ENCODE data around the gene ARHGAP24. TPM values are rescaled to one million over a fixed set of nuclear protein-coding genes. Genes with fewer than 3 reads are reported as not detected.

Gene ARHGAP24
- total and polyA plus RNA-seq, 2 experiments from 2014 or later: 0.21 to 0.36 TPM

GRCh38 chr4:85939595-85939994, 464.6 kb downstream of the ARHGAP24 start (continued):
- no peak for TF ChIP-seq ETS1 (IDR thresholded peaks at IDR 0.05)
- TF ChIP-seq STAT1 (IDR thresholded peaks at IDR 0.05; ENCODE audit: unreplicated experiment): no peak
- no peak for TF ChIP-seq NANOG (IDR thresholded peaks at IDR 0.05; ENCODE audit: borderline replicate concordance)
- no peak for TF ChIP-seq CREB1 (CRISPR knock-in tag; IDR thresholded peaks at IDR 0.05; ENCODE audit: low read depth)
- TF ChIP-seq CTCF (conservative IDR thresholded peaks at IDR 0.05; ENCODE audit: low read depth in 2 of 2): no peak
- no peak for TF ChIP-seq ZNF331 (CRISPR knock-in tag; IDR thresholded peaks at IDR 0.05; ENCODE audit: low read depth)
- TF ChIP-seq ZNF114 (CRISPR knock-in tag; IDR thresholded peaks at IDR 0.05): no peak

- no peaks in the 10 kb centered on the region for H3K36me3 ChIP-seq (ENCODE audit: insufficient read depth)
- H3K4me2 ChIP-seq: no peak overlapping the region
- Mint-ChIP-seq H3K27me3 (ENCODE audit: insufficient read depth, low read depth, poor library complexity) (peaks cover 1% of the 10 kb centered on the region), H3K9me3 (no peaks in the 10 kb centered on the region), H3K36me3 (ENCODE audit: low read depth) (no peaks in the 10 kb centered on the region), H3K4me3 (no peak overlapping the region), H3K27ac (no peak overlapping the region), H3K4me1 (no peaks in the 10 kb centered on the region)
- no peaks in the 10 kb centered on the region for H3K4me1 ChIP-seq (ENCODE audit: insufficient read depth)
- H3K9me2 ChIP-seq (ENCODE audit: insufficient read depth): no peaks in the 10 kb centered on the region
- H3K4me3 ChIP-seq: no peak overlapping the region
- DNase-seq (ENCODE audit: low spot score) (no peak), ATAC-seq (no peak)
- 0 out of 2 replicates have a peak overlapping the region, but pooled peaks have one; percentile 3 for H2AFZ ChIP-seq
- no peaks in the 10 kb centered on the region for H3K79me2 ChIP-seq (replicated peaks; ENCODE audit: insufficient read depth)
- H3K27me3 ChIP-seq (ENCODE audit: insufficient read depth): no peaks in the 10 kb centered on the region
- no peaks in the 10 kb centered on the region for H3F3A ChIP-seq (replicated peaks; ENCODE audit: low read depth)
- no peaks in the 10 kb centered on the region for H4K20me1 ChIP-seq (replicated peaks; ENCODE audit: insufficient read depth)
- H3K27ac ChIP-seq (ENCODE audit: low read depth): no peak overlapping the region
- TF ChIP-seq CREB1 (CRISPR knock-in tag; IDR thresholded peaks at IDR 0.05; ENCODE audit: low read depth): no peak
- no peak for TF ChIP-seq EZH2 (IDR thresholded peaks at IDR 0.05; ENCODE audit: low read depth, unreplicated experiment)
- no peak for TF ChIP-seq ZNF114 (CRISPR knock-in tag; IDR thresholded peaks at IDR 0.05)
- TF ChIP-seq ETS1 (IDR thresholded peaks at IDR 0.05): no peak
- no peak for TF ChIP-seq STAT1 (IDR thresholded peaks at IDR 0.05; ENCODE audit: unreplicated experiment)
- no peak for TF ChIP-seq REST (IDR thresholded peaks at IDR 0.05; ENCODE audit: unreplicated experiment)
- TF ChIP-seq NANOG (IDR thresholded peaks at IDR 0.05; ENCODE audit: borderline replicate concordance): no peak
- no peak for TF ChIP-seq JUNB (IDR thresholded peaks at IDR 0.05; ENCODE audit: unreplicated experiment)
- TF ChIP-seq ZNF462 (CRISPR knock-in tag; IDR thresholded peaks at IDR 0.05): no peak
These were observed 465.2 kb downstream of the ARHGAP24 start for GRCh38 chr4:85940151-85940550.
